GM18951 (cell line): ENCODE results near the gene CPNE2.
"Not testable (repeated sequence)": the region's sequence is repeated elsewhere in the genome, so short reads cannot be mapped to it uniquely, and the experiment has no call there.

Source experiments
- POLR2A ChIP-seq: IDR thresholded peaks from 4 replicates; pipeline ENCODE4 v1.6.1; 2011; ENCODE audit warnings: mild to moderate bottlenecking; ENCODE audit not compliant: insufficient read length, insufficient read depth; ENCODE audit errors: extremely low read depth
- in situ Hi-C: fragments of 300-500 bp; cut with MboI; formaldehyde crosslinking; loops from one replicate; pipeline ENCODE4 v1.12.0; 2022; ENCODE audit warnings: low sequenced_read_pairs, mixed read lengths, inconsistent platforms; ENCODE audit not compliant: unreplicated experiment

Gene CPNE2

GRCh38 chr16:57188711-57189002, 96.3 kb downstream of the CPNE2 start:
- in situ Hi-C loops = no loop called here
- no peak for TF ChIP-seq POLR2A

- in situ Hi-C loops = not testable (repeated sequence)
Observed at GRCh38 chr16:57189527-57189926, 97.1 kb downstream of the CPNE2 start.

GRCh38 chr16:57190136-57190535, 97.8 kb downstream of the CPNE2 start:
- no peak for TF ChIP-seq POLR2A
- in situ Hi-C loops = no loop called here

GRCh38 chr16:57191056-57191571, 98.7 kb downstream of the CPNE2 start:
- in situ Hi-C loops = no loop called here
- TF ChIP-seq POLR2A = no peak

- in situ Hi-C loops = no loop called here
- no peak for TF ChIP-seq POLR2A
Observed at GRCh38 chr16:57192146-57192545, 99.8 kb downstream of the CPNE2 start.

GRCh38 chr16:57192720-57193486, 100.5 kb downstream of the CPNE2 start:
- no peak for TF ChIP-seq POLR2A
- in situ Hi-C loops = no loop called here

- in situ Hi-C loops = no loop called here
- no peak for TF ChIP-seq POLR2A
Observed at GRCh38 chr16:57194512-57194911, 102.1 kb downstream of the CPNE2 start.

GRCh38 chr16:57196286-57196685, 103.9 kb downstream of the CPNE2 start:
- no peak for TF ChIP-seq POLR2A
- in situ Hi-C loops = no loop called here

GRCh38 chr16:57196753-57197152, 104.4 kb downstream of the CPNE2 start:
- in situ Hi-C loops = no loop called here
- TF ChIP-seq POLR2A = no peak
